HG03571 (cell line): ENCODE measurements around the gene PRPF40B.

ENCODE experiments used
- ATAC-seq: cut with Tn5 transposase; IDR thresholded peaks from one replicate; pipeline ENCODE4 v1.9.1; 2021; ENCODE audit not compliant: unreplicated experiment

PRPF40B gene

GRCh38 chr12:49655595-49656236 lies 32.4 kb downstream of the PRPF40B start:
- no peak for ATAC-seq

- no peak for ATAC-seq
These were observed 34.9 kb downstream of the PRPF40B start for GRCh38 chr12:49658276-49658675.

GRCh38 chr12:49659753-49660152 lies 36.4 kb downstream of the PRPF40B start:
- ATAC-seq, result no peak

GRCh38 chr12:49661191-49661590 lies 37.8 kb downstream of the PRPF40B start:
- ATAC-seq, result no peak

- no peak for ATAC-seq
These were observed 38.4 kb downstream of the PRPF40B start for GRCh38 chr12:49661746-49662145.

- no peak for ATAC-seq
These were observed 39.9 kb downstream of the PRPF40B start for GRCh38 chr12:49662998-49663843.

GRCh38 chr12:49664167-49664566 lies 40.8 kb downstream of the PRPF40B start:
- no peak for ATAC-seq

GRCh38 chr12:49664591-49665239 lies 41.4 kb downstream of the PRPF40B start:
- peak; percentile 59 for ATAC-seq

- ATAC-seq, result no peak
These were observed 42.0 kb downstream of the PRPF40B start for GRCh38 chr12:49665384-49665783.

GRCh38 chr12:49666176-49666575 lies 42.8 kb downstream of the PRPF40B start:
- no peak for ATAC-seq

- no peak for ATAC-seq
These were observed 44.1 kb downstream of the PRPF40B start for GRCh38 chr12:49667325-49668090.

GRCh38 chr12:49669796-49670195 lies 46.4 kb downstream of the PRPF40B start:
- no peak for ATAC-seq

GRCh38 chr12:49671031-49671765 lies 47.8 kb downstream of the PRPF40B start:
- ATAC-seq, result no peak

GRCh38 chr12:49672301-49673217 lies 49.2 kb downstream of the PRPF40B start:
- no peak for ATAC-seq

GRCh38 chr12:49673446-49674317 lies 50.3 kb downstream of the PRPF40B start:
- no peak for ATAC-seq

- no peak for ATAC-seq
These were observed 51.1 kb downstream of the PRPF40B start for GRCh38 chr12:49674318-49674981.

GRCh38 chr12:49675137-49675536 lies 51.8 kb downstream of the PRPF40B start:
- no peak for ATAC-seq

GRCh38 chr12:49678711-49679110 lies 55.4 kb downstream of the PRPF40B start:
- no peak for ATAC-seq
